Neural progenitor cell (in vitro differentiated cells): ENCODE measurements around the gene TOX2. TPM values are rescaled to one million over a fixed set of nuclear protein-coding genes. Genes with fewer than 3 reads are reported as not detected.

Experiments used
- DNase-seq: peaks from one replicate; pipeline ENCODE4 v3.0.0-alpha.2; 2016; ENCODE audit warnings: low spot score
- H2AFZ ChIP-seq: fragments of 200-600 bp; sonication (generic); replicated peaks from 2 replicates; pipeline ENCODE4 v1.6.1; 2016; ENCODE audit warnings: antibody characterized with exemption
- H3F3A ChIP-seq: fragments of 200-600 bp; sonication (generic); 2 replicates; pipeline ENCODE4 v1.6.1; 2016; ENCODE audit warnings: antibody characterized with exemption, low read depth
- H3K27ac ChIP-seq: fragments of 200-600 bp; sonication (generic); 2 replicates; pipeline ENCODE4 v1.5.1; 2016; ENCODE audit warnings: mild to moderate bottlenecking
- H3K27me3 ChIP-seq: fragments of 200-600 bp; sonication (generic); 2 replicates; pipeline ENCODE4 v1.6.1; 2016; ENCODE audit warnings: mild to moderate bottlenecking, moderate library complexity
- H3K36me3 ChIP-seq: fragments of 200-600 bp; sonication (generic); 2 replicates; pipeline ENCODE4 v1.5.1; 2016
- H3K4me1 ChIP-seq: fragments of 200-600 bp; sonication (generic); 2 replicates; pipeline ENCODE4 v1.6.1; 2016; ENCODE audit warnings: mixed run types
- H3K4me2 ChIP-seq: fragments of 200-600 bp; sonication (generic); 2 replicates; pipeline ENCODE4 v1.6.1; 2016
- H3K4me3 ChIP-seq: fragments of 200-600 bp; sonication (generic); 2 replicates; pipeline ENCODE4 v1.5.1; 2016
- H3K79me2 ChIP-seq: fragments of 200-600 bp; sonication (generic); 2 replicates; pipeline ENCODE4 v1.6.1; 2016; ENCODE audit warnings: low read depth
- H3K9ac ChIP-seq: fragments of 200-600 bp; sonication (generic); 2 replicates; pipeline ENCODE4 v1.6.1; 2016
- H3K9me3 ChIP-seq: fragments of 200-600 bp; sonication (generic); 2 replicates; pipeline ENCODE4 v1.5.1; 2016; ENCODE audit warnings: low read depth
- H4K20me1 ChIP-seq: fragments of 200-600 bp; sonication (generic); 2 replicates; pipeline ENCODE4 v1.6.1; 2016; ENCODE audit warnings: low read depth
- H3K27ac Mint-ChIP-seq: 3 replicates; pipeline ENCODE4 v1.8.0; 2021; ENCODE audit warnings: mixed read lengths
- H3K27me3 Mint-ChIP-seq: 2 replicates; pipeline ENCODE4 v1.8.0; 2022; ENCODE audit warnings: low read depth, mild to moderate bottlenecking, inconsistent platforms, moderate library complexity, mixed read lengths; ENCODE audit not compliant: insufficient read depth
- H3K36me3 Mint-ChIP-seq: 3 replicates; pipeline ENCODE4 v1.8.0; 2021; ENCODE audit warnings: mixed read lengths
- H3K4me1 Mint-ChIP-seq: 3 replicates; pipeline ENCODE4 v1.8.0; 2021; ENCODE audit warnings: mixed read lengths
- H3K4me3 Mint-ChIP-seq: 3 replicates; pipeline ENCODE4 v1.8.0; 2021; ENCODE audit warnings: mild to moderate bottlenecking, moderate library complexity, mixed read lengths
- H3K9me3 Mint-ChIP-seq: 3 replicates; pipeline ENCODE4 v1.8.0; 2020; ENCODE audit warnings: mixed read lengths
- EZH2 ChIP-seq: fragments of 200-600 bp; sonication (generic); IDR thresholded peaks from 2 replicates; pipeline ENCODE4 v1.6.1; 2017; ENCODE audit warnings: antibody characterized with exemption, mild to moderate bottlenecking, moderate library complexity
- EZH2phosphoT487 ChIP-seq: fragments of 200-600 bp; sonication (generic); IDR thresholded peaks from 2 replicates; pipeline ENCODE4 v1.6.1; 2017; ENCODE audit warnings: antibody characterized with exemption
- total RNA-seq: library from RNA; depleted of rRNA; stranded (reverse); fragments of >200 nt; gene quantifications from 2 replicates; pipeline ENCODE4 v1.2.3, GENCODE V29; 2015; ENCODE audit warnings: low replicate concordance
- TF ChIP-seq, protein P1 (sequence below): fragments of 200-600 bp; sonication (generic); IDR thresholded peaks from 2 replicates; pipeline ENCODE4 v1.5.1; 2017; ENCODE audit warnings: antibody characterized with exemption, mild to moderate bottlenecking

Gene TOX2
- total RNA-seq, 1 donor from 2014 or later: not detected

DNA sequence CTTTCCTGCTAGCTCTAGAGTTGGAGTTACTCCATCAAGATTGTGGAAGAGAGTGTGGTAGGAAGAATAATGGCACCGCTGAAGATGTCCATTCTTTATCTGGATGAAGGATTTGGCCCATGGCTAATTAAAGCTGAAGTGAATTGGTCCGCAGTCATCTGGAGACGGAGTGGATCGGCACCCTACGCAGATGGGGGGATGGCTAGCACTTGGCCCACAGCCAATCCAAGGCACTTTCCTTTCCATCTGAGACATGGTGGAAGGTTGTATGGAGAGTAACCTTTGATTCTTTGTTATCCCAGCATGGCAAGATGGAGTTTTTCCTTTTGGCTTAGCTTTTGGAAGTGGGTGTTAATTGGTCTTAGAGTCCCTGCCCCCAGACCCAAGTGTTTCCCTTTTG lies 184.0 kb downstream of the TOX2 start:
- H3K27ac ChIP-seq: no peak overlapping the region
- peaks cover 5% of the 10 kb centered on the region for H3K27me3 Mint-ChIP-seq

DNA sequence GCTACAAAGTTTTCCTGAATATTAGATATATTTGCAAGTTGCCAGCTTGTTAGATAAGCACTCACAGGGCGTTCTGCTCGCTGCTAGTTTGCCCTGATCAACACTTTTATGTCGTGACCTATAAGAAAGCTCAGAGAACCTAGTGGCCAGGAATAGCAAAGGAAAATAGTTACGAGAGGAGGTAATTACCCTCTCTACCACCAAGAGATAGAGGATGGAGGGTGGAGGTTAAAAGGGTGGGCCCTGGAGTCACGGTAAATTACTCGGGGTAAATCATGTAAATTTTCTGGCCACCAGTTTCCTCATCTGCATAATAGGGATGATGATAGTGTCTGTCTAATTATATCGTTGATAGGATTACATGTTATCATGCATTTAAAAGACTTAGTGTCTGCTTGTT lies 185.2 kb downstream of the TOX2 start:
- Histone ChIP-seq H3K4me3 (no peak overlapping the region), H3F3A (no peaks in the 10 kb centered on the region), H3K79me2 (no peaks in the 10 kb centered on the region), H3K36me3 (no peaks in the 10 kb centered on the region), H4K20me1 (no peaks in the 10 kb centered on the region), H3K9me3 (no peaks in the 10 kb centered on the region), H3K4me1 (no peaks in the 10 kb centered on the region), H2AFZ (no peak overlapping the region), H3K27me3 (peaks cover 15% of the 10 kb centered on the region), H3K4me2 (no peak overlapping the region), H3K27ac (no peak overlapping the region), H3K9ac (no peak overlapping the region)
- H3K27me3 Mint-ChIP-seq: peaks cover 5% of the 10 kb centered on the region
- no peaks in the 10 kb centered on the region for H3K36me3 Mint-ChIP-seq
- DNase-seq: no peak
- no peaks in the 10 kb centered on the region for H3K9me3 Mint-ChIP-seq
- H3K27ac Mint-ChIP-seq: no peak overlapping the region
- no peak overlapping the region for H3K4me3 Mint-ChIP-seq
- TF ChIP-seq EZH2phosphoT487: no peak
- no peak for TF ChIP-seq EZH2
- TF ChIP-seq, protein P1, sequence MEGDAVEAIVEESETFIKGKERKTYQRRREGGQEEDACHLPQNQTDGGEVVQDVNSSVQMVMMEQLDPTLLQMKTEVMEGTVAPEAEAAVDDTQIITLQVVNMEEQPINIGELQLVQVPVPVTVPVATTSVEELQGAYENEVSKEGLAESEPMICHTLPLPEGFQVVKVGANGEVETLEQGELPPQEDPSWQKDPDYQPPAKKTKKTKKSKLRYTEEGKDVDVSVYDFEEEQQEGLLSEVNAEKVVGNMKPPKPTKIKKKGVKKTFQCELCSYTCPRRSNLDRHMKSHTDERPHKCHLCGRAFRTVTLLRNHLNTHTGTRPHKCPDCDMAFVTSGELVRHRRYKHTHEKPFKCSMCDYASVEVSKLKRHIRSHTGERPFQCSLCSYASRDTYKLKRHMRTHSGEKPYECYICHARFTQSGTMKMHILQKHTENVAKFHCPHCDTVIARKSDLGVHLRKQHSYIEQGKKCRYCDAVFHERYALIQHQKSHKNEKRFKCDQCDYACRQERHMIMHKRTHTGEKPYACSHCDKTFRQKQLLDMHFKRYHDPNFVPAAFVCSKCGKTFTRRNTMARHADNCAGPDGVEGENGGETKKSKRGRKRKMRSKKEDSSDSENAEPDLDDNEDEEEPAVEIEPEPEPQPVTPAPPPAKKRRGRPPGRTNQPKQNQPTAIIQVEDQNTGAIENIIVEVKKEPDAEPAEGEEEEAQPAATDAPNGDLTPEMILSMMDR: no peak
- no peaks in the 10 kb centered on the region for H3K4me1 Mint-ChIP-seq

More for the DNA sequence above, 184.0 kb downstream of the TOX2 start:
- TF ChIP-seq, protein P1: no peak
- no peak for TF ChIP-seq EZH2
- TF ChIP-seq EZH2phosphoT487: no peak
- Histone ChIP-seq H3K79me2 (no peaks in the 10 kb centered on the region), H3K27me3 (peaks cover 8% of the 10 kb centered on the region), H3K9ac (no peak overlapping the region), H3K4me1 (no peaks in the 10 kb centered on the region), H3F3A (no peaks in the 10 kb centered on the region), H3K9me3 (no peaks in the 10 kb centered on the region), H3K36me3 (no peaks in the 10 kb centered on the region), H4K20me1 (no peaks in the 10 kb centered on the region), H2AFZ (no peak overlapping the region), H3K4me2 (no peak overlapping the region), H3K4me3 (no peak overlapping the region)
- Mint-ChIP-seq H3K4me1 (no peaks in the 10 kb centered on the region), H3K36me3 (no peaks in the 10 kb centered on the region), H3K9me3 (no peaks in the 10 kb centered on the region), H3K4me3 (no peak overlapping the region), H3K27ac (no peak overlapping the region)
- no peak for DNase-seq

DNA sequence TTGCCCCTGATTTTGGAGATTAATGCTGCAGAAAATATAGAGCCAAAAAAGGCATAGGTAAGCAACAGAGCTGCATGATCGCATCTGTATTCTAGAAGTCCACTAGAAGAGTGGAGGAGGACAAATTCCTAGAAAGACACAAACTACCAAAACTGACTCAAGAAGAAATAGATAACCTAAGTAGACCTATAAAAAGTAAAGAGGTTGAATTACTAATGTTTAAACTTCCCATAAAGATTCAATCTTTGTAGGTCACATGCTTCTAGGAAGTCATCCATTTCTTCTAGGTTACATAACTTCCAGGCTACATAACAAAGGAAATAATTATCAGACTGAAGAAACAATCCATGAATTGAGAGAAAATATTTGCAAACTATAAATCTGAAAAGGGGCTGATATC lies 187.9 kb downstream of the TOX2 start:
- no peaks in the 10 kb centered on the region for H3K9me3 ChIP-seq
- Mint-ChIP-seq H3K36me3 (no peaks in the 10 kb centered on the region), H3K4me1 (no peaks in the 10 kb centered on the region), H3K27me3 (peaks cover 4% of the 10 kb centered on the region), H3K27ac (no peak overlapping the region), H3K4me3 (no peak overlapping the region), H3K9me3 (peaks cover 4% of the 10 kb centered on the region)
- H3K4me2 ChIP-seq: no peak overlapping the region
- peaks cover 15% of the 10 kb centered on the region for H3K27me3 ChIP-seq
- no peak for DNase-seq
- TF ChIP-seq EZH2phosphoT487 (no peak), EZH2 (no peak)
- TF ChIP-seq, protein P1: no peak
- no peak overlapping the region for H3K4me3 ChIP-seq
- H3K27ac ChIP-seq: no peak overlapping the region
- H3K79me2 ChIP-seq: no peaks in the 10 kb centered on the region
- H2AFZ ChIP-seq: no peak overlapping the region
- H3K4me1 ChIP-seq: no peaks in the 10 kb centered on the region
- no peaks in the 10 kb centered on the region for H3F3A ChIP-seq
- no peaks in the 10 kb centered on the region for H4K20me1 ChIP-seq
- H3K9ac ChIP-seq: no peak overlapping the region
- no peaks in the 10 kb centered on the region for H3K36me3 ChIP-seq
